Activated CD8-positive, alpha-beta memory T cell treated with anti-CD3 and anti-CD28 coated beads, Interleukin-2, amount 50 U/mL, for 1 hour (primary cell): Measurements from ENCODE around the gene TNFSF8.
A peak's percentile ranks its signal among the peaks of the same experiment; 100 is the strongest.

Source experiments
- DNase-seq: peaks from one replicate; pipeline ENCODE4 v3.0.0-alpha.2; 2020; ENCODE audit errors: extremely low read depth

The TNFSF8 gene

DNA sequence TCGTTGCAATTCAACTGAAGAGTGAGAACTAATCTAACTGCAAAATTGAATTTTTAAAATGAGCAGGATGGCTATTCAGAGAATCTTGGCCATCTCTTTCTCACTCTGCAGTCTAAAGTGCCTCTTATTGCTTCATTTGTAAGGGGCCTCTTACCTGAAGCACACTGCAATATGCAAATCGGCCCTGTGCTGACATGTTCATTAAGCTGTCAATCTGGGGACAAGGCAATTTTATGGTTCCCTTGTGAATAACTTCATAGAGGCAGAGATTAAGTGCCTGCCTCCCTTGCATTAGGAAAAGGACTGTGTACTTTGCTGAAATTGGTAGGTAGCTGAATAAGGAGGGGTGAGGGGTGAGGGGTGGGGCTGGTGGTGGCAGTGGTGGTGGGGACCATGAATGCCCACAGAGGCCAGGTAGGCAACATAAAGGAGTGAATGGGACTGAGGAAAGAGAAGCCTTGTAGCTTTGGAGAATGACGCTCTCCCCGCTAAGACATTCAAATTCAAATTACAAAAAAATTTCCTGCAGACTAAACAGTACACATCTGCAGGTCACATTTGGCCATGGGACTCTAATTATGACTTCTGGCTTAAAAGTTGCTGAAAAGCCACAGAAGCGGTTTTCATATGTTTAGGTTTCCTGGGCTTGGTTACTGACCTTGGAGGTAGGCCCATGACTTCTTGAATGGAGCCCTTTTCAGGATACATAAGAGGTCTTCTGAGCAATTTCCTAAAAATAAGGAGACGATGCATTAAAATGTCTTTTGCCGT is 25.0 kb downstream of the TNFSF8 start:
- DNase-seq = no peak

GRCh38 chr9:114902786-114903524 is 27.4 kb downstream of the TNFSF8 start:
- DNase-seq = no peak

- DNase-seq = no peak
These were observed 29.2 kb downstream of the TNFSF8 start for GRCh38 chr9:114900942-114901802.

DNA sequence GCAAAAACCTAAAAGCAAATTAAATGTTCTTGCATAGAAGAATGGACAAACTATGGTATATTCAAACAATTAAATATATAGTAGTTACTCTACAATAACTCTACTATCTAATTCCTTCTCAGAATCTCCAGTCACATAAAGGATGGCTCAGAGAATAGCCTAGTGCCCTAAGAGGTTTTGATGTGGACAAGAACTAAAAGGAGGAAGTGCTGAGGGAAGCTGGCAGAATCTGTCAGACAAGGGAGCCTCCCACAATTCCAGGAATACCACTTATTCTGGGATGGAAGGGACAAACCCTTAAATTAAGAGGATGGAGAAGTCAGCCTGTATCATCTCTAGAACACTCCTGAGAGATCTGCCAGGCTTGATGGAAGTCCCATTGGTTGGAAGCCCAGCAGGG is 30.4 kb downstream of the TNFSF8 start:
- DNase-seq = no peak

GRCh38 chr9:114899461-114899860 is 30.9 kb downstream of the TNFSF8 start:
- DNase-seq = no peak

GRCh38 chr9:114898741-114899140 is 31.6 kb downstream of the TNFSF8 start:
- peak; percentile 50 for DNase-seq

DNA sequence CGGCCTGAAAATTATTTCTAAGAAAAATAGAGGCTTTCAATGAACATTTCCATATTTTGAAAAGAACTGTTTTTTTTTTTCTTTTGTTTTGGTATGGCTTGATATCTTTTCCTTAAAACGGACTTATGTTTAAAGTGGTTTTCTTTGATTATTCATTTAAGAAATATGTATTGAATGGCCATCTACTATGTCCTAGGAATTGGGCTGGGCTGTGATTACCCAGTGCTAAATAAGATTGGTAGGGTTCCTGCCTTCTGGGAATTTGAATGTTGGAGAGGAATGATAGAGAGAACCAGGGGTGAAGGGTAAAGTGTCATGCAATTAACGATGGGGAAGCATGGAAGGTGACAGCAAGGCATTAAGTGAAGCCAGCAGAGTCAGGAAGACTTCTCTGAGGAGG is 33.2 kb downstream of the TNFSF8 start:
- no peak for DNase-seq

GRCh38 chr9:114896344-114896743 is 34.0 kb downstream of the TNFSF8 start:
- DNase-seq = no peak

- no peak for DNase-seq
These were observed 34.8 kb downstream of the TNFSF8 start for GRCh38 chr9:114895521-114895991.

DNA sequence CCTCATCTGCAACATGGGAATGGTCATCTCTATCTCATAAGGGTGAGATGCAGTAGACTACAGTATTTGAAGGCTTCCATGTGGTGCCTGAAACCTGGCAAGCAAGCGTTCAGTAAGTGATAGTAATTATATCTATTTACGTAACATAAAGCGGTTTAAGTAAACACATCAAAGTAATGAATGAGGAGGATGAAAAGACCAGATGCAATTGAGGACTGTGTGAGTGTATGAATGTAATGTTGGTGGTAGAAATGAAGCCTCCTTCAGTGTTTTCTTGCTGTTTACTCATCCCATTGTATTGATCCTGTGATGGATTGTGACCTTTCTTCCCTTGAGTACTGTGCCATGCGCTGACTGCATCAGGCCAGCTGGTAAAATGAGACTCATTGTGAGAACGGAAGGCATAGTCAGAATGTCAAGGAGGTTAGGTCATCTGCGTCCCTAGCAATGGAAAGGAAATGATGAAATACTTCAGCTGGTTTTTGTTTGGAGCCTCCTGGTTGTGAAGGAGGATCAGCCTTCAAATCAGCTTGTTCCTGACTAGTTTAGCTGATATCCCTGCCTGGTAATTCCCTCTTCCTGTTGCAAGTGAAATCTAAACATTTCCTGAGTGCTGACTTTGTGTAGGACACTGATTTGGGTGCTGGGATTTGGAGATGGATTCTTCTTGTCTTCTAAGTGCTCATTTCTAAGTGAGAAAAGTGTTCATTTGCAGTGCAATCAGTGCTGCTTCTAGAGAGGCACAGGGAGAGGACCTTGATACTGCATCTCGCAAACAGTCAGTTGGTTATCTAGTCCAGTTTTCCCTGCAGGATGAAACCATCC is 35.6 kb downstream of the TNFSF8 start:
- DNase-seq = no peak

DNA sequence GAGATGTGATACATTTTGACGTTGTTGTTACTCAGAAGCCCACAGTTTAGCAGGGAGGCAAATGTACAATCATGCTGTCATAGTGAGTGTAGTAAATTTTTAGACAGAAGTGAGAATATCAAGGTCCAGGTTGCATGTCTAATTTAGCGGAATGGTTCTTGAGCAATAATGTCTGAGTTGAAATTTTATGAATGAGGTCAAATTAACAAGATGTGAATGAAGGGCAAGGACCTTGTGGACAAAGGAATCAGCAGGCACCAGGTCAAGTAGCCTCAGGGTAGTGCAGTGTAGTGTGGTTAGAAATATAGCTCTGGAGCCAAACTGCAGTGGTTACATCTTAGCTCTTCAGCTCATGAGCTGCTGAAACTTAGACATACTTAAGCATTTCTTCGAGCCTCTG is 36.2 kb downstream of the TNFSF8 start:
- DNase-seq = no peak

GRCh38 chr9:114893221-114894010 is 37.0 kb downstream of the TNFSF8 start:
- no peak for DNase-seq

DNA sequence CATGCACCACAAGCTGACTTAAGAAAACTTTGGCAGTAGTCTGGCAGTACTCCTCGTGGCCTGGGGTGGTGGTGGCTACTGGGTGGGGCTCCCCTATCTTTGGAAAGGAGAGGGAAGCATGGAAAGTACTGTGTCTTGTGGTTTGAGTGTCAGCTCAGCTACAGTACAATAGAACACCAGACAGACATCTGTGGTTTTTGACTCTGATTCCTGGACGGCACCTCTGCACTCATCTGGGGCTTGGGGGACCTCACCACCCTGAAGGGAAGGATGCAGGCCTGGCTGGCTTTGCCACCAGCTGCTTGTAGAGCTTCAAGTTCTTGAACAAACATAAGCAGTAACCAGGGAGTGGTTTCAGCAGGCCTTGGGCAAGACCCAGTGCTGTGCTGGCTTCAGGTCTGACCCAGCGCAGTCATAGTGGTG is 40.6 kb downstream of the TNFSF8 start:
- DNase-seq = no peak

- DNase-seq = no peak
These were observed 41.8 kb downstream of the TNFSF8 start for GRCh38 chr9:114888607-114889006.

DNA sequence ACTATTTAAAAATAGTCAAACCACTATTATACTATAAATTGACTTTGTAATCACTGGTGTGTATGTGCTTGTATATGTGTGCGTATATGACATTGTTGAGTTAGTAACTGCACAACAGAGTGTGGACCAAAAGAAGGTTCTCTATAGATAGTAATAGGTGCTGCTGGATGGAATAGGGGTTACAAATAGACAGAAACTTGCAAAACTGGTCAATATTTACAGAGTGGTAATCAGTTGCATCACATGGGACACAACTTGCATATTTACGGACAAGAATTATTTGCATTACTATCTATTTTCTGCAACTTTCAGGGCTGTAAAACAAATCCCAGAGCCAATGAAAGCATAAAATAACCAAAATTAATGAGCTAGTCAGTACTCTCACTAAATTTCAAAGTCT is 42.4 kb downstream of the TNFSF8 start:
- DNase-seq = no peak

DNA sequence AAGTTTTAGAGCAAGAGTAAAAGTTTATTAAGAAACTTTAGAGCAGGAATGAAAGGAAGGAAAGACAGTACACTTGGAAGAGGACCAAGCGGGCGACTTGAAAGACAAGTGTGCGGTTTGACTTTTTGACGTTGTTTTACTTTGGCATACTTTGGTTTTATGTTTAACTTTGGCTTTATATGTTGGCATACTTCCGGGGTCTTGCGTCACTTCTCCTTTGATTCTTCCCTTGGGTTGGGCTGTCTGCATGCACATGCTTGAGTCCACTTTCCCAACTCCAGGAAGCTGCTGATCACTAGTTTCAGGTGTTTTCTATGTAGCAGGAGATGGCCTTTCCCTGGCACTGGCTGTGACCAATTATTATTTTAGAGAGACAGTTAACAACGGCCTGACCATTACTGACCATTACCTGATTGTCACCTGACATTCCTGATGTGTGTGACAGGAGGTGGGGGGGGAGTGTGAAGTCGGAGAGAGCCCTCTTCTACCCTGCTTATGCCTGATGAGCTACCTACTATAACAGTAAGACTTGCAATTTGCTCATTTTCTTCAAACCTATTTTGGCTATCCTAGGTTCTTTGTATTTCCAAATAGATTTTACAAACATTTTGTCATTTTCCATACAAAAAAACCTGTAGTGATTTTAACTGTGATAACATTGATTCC is 45.5 kb downstream of the TNFSF8 start:
- no peak for DNase-seq

DNA sequence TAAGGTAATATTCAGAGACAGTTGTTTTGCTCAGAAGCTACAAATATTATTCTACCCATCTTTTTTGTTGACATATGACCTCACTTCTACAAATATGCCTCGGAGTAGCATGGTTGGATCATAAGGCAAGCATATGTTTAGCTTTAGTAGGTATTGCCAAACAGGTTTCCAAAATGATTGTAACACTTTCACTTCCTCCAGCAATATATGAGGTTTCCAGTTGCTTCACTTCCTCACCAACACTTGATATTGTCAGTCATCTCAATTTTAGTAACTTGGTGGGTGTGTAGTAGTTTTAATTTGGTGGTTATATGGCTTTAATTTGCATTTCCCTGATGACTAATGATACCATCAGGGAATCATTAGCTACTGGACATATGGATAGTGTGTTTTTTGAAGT is 46.7 kb downstream of the TNFSF8 start:
- DNase-seq = no peak

DNA sequence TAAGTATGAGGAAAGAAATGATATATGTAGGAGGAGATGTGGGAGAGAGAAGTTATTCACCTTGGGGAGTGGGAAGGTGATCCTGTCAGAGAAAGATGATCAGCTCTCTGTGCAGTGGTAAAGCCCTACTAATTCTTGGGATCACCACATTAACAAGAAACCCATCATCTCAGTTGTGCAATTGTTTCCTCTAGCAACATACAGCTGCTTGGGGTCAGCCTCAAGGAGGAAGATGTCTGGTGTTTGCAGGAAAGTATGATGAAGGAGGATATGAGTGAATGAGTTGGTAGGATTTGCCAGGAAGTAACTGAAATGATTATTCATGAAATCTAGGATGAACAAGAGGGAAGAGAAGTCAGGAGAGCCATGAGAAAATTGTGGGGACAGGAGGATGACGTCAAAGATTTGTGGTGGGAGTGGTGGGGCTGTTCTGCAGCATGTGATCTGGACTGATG is 50.1 kb downstream of the TNFSF8 start:
- DNase-seq = no peak

DNA sequence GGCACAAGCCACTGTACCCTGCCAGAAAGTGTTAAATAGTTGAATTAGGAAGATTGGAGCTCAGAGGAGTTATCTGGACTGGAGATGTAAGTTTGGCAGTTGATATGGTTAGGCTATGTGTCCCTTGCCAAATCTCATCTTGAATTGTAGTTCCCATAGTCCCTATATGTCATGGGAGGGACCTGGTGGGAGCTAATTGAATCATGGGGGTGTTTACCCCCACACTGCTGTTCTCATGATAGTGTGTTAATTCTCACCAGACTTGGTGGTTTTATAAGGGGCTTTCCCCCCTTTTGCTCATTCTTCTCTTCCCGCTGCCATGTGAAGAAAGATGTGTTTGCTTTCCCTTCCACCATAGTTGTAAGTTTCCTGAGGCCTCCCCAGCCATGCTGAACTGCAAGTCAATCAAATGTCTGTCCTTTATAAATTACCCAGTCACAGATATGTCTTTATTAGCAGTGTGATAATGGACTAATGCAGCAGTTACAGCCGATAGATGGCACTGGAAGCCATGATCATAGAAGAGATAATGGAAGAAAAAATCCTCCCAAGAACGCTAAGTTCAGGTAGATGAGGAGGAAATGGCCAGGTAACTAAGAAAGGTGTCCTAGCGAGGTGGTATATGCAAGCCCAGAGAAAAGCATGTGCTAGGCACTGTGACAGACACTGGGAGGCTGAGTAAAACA is 51.4 kb downstream of the TNFSF8 start:
- DNase-seq = no peak
